GM19193 (cell line): ENCODE measurements around the gene SLC2A9.

Source experiments
- POLR2A ChIP-seq: IDR thresholded peaks from 4 replicates; pipeline ENCODE4 v1.6.1; 2011; ENCODE audit not compliant: insufficient read depth, insufficient read length; ENCODE audit errors: extremely low read depth

Gene SLC2A9

DNA sequence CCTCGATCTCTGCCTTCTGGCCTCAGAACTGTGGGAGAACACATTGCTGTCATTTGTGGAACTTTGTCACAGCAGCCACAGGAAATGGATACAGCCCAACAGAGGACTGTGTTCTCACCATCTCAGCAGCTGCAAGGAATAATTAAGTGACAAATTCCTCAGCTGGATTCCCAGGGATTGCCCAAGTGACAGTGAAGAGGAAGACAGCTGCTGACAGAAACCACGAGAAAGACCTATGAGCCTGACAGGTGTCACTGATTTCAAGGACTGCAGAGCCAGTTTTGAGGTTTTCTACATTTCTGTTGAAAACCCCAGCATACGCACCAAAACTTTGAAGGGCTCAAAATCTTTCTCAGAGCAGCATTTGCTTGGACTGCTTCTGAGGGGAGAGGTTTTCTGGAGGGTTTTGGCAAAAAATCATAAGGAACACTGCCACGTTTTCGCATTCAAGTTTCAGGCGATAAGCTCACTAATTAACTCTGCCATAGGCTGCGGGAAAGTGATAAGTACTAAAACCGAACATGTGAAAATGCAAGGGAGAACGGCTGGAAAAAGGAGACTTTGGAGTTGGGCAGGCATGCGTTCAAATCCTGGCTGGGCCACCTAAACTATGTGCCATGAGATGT lies 151.0 kb downstream of the SLC2A9 start:
- no peak for TF ChIP-seq POLR2A

DNA sequence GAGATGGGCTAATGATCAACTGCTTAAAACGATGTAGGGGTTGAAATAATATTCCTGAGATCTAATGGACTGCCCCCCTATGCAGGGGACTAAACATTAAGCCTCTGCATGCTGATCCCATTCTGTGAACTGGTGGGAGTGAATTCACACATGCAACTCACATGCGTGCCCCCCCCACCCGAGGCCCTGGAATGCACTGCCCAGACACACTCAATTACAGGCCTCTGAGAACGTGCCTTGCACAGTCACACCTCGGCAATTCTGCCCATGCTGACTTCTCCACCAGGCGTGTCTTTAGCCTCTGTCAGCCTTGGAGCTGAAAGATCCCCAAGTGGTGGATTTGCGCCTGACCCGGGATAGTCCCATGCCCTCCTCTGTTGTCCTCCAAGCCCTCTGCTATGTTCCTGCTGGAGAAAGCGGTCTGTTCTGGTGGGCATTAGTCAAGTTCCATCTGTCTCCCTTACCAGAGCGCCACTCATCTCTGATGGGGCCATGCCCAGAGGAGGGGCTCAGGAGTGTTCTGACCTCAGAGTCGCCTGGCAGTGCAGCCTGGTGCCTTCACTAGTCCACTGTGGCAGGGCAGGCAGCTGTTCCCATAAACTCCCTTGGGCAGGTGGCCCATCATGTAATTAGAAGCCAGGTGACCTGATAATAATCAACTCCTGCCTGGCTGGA lies 153.4 kb downstream of the SLC2A9 start:
- no peak for TF ChIP-seq POLR2A

DNA sequence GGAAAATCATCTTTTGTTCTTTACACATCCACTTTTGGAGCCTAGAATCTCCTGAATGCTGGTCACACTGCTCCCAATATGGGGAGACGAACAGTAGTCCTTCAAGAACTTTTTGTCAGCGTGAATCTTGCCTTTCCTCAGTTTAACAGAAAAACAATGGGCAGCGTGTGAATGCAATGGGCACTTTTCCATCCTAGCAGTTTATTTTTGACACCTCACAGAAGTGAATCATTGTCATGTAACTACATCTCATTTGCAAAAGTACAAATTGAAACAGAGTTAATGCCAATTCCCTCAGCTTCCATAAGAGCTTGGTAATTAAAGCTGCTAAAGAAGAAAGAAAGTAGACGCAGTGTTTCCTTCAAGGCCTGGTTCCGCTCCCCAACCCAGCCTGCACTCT lies 154.4 kb downstream of the SLC2A9 start:
- TF ChIP-seq POLR2A, result no peak

DNA sequence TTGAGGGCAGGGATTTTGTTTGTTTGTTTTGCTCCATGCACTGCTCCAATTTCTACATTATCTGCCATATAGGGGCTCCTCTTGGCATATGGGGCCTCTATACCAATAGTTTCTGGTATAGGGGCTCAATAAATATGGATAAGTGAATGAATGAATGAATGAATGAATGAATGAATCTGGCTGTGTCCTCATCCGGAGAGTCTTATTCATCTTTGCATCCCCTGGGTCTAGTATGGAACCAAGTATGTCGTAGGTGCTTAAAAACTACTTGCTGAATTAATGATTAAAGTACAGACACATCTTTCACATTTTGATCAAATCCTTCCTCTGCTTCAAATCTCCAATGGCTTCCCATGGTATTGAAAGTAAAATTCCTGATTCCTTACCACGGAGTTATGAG lies 159.7 kb downstream of the SLC2A9 start:
- no peak for TF ChIP-seq POLR2A

DNA sequence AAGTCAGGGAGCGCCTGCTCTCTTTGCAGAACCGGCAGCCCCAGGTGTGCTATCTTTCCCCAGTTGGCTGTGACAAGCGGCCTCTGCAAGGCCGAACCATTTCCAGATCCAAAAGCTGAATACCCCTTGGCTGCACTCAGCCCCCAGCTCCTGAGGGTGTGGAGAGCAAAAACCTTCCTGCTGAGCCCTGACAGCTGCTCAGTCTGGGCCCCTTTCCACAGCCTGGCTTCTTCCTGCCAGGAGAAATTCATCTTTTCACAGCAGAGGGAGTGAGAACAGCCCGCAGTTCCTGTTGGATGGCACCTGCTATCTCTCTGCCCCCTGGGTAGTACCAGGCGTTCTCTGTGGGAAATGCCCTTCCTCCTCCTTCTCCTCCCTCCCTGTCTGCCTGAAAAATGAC lies 161.5 kb downstream of the SLC2A9 start:
- no peak for TF ChIP-seq POLR2A

DNA sequence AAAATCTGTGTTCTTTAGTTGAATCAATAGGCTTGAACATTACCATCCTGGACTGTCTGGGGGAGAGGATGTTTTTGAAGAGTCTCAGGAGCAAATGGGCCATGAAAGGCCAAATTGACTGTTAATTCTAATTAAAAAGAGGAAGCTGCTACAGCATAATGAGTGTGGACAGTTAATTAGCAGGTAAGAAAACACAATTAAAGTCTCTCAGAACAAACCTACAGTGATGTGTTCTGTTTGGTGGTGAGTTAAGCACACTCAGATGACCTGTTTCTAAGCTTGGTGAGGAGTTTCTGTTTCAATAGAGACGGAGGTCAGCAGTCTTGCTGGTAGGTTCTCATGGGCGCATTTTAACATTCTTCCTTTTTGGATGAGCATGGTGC lies 171.8 kb downstream of the SLC2A9 start:
- no peak for TF ChIP-seq POLR2A

DNA sequence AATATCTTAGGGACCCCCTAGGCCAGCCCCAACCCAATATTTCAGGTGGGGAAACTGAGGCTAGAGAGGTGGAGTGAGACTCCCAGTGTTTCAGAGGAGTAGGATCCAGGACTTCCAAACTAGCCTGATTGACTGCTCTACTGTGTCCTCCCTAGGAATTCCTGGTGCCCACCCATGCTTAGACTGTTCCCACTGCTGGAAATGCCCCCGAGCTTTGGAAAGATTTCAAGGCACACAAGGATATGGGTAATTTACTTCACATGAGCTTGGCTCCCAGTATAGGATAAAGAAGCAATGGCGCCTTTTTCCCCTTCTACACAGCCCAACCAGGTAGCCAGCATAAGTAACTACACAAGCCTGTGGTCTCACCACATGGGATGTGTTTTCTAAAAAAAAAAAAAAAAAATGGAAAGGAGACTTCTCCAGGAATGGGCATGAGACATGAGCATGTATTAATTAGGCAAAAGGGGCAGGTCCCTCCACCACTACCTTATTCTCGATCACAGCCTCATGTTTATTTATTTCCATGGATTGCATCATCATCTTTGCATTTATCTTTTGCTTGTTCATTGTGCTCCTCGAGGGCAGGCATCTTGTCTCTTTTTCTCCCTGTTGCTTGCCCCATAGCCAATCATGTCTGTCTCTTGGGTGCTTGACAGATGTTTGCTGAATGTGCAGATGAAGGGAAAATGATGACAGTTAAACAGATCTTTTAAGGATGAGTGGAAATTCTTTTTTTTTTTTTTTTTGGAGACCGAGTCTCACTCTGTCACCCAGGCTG lies 173.1 kb downstream of the SLC2A9 start:
- no peak for TF ChIP-seq POLR2A

DNA sequence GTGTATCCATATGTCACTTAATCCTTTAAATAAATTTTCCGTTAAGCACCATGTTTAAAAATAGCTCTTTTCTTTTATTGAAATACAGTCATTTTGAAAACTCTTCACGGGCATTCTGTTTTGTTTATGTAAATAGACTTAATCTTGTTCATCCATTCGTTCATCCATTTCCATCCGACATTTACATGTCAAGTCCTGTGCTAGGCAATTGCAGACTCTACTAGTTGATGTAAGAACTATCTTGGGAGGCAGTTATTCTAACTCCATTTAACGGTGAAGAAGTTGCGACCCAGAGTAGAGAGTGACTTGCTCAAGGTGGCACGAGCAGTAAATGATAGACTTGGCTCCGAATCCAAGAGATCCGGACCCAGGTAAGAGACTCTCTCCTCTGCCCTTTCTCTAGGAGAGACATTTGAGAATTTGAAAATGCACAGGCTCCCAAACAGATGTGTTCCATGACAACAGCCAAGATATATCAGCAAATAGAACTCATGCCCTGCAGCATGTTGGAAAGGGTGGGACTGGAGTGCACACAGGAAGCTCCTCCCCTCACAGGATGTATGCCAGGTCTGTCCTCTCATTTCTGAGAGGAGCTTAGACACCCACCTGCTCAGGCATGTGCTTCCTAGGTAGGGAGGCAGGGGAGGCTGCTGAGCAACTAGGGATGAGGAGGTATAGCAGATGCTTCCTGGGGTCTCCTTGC lies 175.4 kb downstream of the SLC2A9 start:
- TF ChIP-seq POLR2A, result no peak

DNA sequence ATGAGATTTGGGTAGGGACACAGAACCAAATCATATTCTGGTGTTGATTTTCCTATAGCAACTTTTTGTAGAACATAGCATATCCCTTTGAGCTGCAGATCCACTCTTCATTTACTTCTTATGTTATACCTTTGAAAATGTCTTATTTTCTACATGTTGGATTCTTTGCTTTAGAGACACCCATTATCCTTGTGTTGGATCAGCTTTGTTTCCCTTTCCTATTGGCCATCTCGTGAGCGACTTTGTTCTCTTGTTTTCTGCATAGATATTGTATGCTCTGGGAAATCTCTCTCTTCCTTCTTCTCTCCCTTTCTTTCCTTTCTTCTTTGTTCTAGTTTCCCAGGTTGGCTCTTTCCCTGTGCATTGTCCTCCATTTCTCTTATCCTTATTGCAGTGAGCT lies 180.2 kb downstream of the SLC2A9 start:
- no peak for TF ChIP-seq POLR2A

DNA sequence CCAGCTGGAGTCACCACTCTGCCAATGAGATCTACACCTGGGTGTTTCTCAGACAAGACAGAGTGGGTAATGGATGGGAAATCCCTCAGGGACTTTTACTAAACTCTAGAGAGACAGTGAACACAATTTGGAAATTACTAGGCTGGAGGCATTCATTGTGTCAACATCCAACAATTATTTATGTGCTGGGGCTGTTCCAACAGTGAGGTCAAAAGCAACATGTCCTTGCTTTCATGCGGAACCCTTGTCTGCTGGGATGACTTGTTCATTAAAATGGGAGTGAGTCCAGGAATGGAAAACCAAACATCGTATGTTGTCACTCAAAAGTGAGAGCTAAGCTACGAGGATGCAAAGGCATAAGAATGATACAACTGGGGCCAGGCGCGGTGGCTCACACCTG lies 185.9 kb downstream of the SLC2A9 start:
- no peak for TF ChIP-seq POLR2A

DNA sequence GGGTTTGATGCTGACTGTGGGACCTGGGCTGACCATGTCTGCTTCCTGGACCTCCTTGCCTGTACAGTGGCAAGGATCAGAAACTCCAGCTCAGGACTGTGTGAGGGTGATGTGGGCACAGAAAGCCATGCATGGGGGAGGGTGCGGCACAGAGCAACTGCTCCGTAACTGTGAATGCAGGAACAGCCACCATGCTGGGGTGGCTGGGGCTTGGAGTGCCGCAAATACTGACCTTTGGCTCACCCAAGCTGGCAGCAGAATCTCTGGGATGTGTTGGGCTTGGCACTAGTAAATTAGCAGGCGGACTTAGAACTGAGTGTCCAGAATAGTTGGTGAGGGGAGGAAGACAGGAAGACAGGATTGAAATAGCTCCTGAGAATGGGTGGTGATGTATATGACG lies 187.9 kb downstream of the SLC2A9 start:
- no peak for TF ChIP-seq POLR2A

DNA sequence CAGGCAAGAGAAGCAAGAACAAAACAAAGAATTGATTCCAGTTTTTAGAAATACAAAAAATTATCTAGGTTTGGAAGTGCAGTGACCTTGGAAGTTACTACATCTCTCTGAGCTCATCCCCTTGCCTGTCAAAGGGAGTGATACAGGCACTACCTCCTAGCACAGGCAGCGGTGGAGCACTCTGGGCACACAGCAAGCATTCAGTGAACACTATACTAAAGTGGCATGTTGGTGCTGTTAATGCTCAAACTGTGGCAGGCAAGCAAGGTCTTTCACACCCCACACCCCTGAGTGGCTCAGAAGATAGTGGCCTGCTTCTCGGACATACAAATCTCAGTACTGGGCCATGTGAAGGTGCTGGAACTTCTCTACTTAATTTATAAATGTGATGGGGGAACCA lies 188.7 kb downstream of the SLC2A9 start:
- TF ChIP-seq POLR2A, result no peak

DNA sequence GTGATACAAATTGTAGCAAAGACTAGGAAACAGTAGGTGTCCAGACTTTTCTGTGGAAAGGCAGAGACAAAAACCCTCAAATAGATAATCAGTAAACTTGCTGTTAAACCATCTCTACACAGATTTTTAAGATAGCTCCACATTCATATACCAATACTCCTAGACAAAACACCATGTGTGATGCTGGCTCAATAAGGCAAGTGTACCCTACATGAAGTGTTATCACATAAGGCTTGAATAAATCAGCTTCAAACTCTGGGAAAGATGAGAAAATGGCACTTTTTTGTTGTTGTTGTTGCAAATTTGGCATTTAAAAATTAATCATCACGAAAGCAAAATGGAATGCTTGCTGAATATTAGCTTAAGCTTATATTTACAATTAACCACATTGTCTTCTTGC lies 194.7 kb downstream of the SLC2A9 start:
- TF ChIP-seq POLR2A, result no peak

DNA sequence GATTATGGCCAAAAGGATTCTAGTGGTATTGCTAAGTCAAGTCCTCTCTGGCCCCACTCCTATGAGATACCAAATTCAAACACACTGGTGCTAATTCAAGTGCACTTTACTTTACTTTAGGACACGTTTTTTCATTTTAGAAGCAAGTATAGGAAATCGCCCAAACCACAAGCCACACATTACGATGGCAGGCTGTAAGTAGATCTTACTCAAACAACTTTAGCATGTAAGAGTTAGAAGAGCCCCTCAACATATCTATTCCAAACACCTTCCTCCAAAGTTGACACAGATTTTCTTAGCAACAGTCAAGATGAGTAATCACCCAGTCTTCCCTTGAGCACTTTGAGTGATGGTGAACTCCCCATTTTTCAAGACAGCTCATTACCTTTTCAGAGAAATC lies 196.2 kb downstream of the SLC2A9 start:
- TF ChIP-seq POLR2A, result no peak

DNA sequence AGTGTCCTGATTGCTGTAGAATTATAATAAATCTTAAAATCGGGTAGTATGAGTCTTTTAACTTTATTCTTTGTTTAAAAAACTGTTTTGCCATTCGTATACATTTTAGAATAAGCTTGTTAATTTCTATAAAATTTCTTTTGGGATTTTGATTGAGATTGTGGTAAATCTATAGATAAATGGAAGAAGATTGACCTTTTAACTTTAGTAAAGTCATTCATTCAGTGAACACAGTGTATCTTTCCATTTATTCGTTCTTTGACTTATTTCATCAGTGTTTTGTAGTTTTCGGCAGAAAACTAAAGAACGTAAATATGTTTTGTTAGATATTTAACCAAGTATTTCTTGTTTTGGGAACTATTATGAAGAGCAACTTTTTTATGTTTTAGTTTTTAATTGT lies 201.0 kb downstream of the SLC2A9 start:
- TF ChIP-seq POLR2A, result no peak
